Activated naive CD4-positive, alpha-beta T cell treated with anti-CD3 and anti-CD28 coated beads, Interleukin-2, amount 10 ng/mL, durations not matched to agents 7 days and 5 days (primary cell): Measurements from ENCODE around the gene FRMD5.

Experiments
- CTCF ChIA-PET: fragments of 350-600 bp; sonication (Branson Sonifier 250); formaldehyde crosslinking; loops from one replicate; lab custom pipeline; 2021; ENCODE audit warnings: antibody characterized with exemption; lab: Charles Lee
- DNase-seq: peaks from one replicate; pipeline ENCODE4 v3.0.0-alpha.2; 2020
- H3K27ac Mint-ChIP-seq: one replicate; pipeline ENCODE4 v1.8.0; 2021; ENCODE audit warnings: mild to moderate bottlenecking, moderate library complexity, mixed read lengths
- H3K27me3 Mint-ChIP-seq: one replicate; pipeline ENCODE4 v1.8.0; 2021; ENCODE audit warnings: mild to moderate bottlenecking, mixed read lengths
- H3K36me3 Mint-ChIP-seq: one replicate; pipeline ENCODE4 v1.8.0; 2021; ENCODE audit warnings: mixed read lengths
- H3K4me1 Mint-ChIP-seq: one replicate; pipeline ENCODE4 v1.8.0; 2021; ENCODE audit warnings: mixed read lengths
- H3K4me3 Mint-ChIP-seq: one replicate; pipeline ENCODE4 v1.8.0; 2021; ENCODE audit warnings: mild to moderate bottlenecking, moderate library complexity, mixed read lengths
- H3K9me3 Mint-ChIP-seq: one replicate; pipeline ENCODE4 v1.8.0; 2021; ENCODE audit warnings: mixed read lengths

FRMD5 gene

DNA sequence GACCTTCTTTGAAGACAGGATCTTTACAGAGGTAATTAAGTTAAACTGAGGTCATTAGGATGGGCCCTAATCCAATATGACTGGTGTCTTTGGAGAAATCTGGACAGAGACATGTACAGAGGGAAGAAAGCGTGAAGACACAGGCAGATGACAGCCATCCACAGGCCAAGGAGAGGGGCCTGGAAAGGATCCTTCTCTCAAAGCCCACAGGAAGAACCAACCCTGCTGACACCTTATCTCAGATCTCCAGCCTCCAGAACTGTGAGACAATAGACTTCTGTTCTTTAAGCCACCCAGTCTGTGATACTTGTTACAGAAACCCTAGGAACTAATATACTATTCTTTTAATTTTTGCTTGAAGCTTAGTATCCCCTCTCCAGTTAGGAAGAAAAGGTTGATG is 294.1 kb downstream of the FRMD5 start:
- CTCF ChIA-PET: interaction anchor here (1.3 to 4.1 kb wide), 2 partner anchors 10 to 164 kb away, joined by 3 to 62 read pairs; no protein-coding TSS in a partner anchor
- Mint-ChIP-seq H3K27me3 (no peaks in the 10 kb centered on the region), H3K4me1 (peaks cover 2% of the 10 kb centered on the region), H3K27ac (no peak overlapping the region), H3K9me3 (no peaks in the 10 kb centered on the region), H3K4me3 (no peak overlapping the region), H3K36me3 (no peaks in the 10 kb centered on the region)
- no peak for DNase-seq

GRCh38 chr15:43899928-43900327 is 295.1 kb downstream of the FRMD5 start:
- DNase-seq: no peak
- H3K9me3 Mint-ChIP-seq: no peaks in the 10 kb centered on the region
- H3K27ac Mint-ChIP-seq: no peak overlapping the region
- H3K4me3 Mint-ChIP-seq: no peak overlapping the region
- no peaks in the 10 kb centered on the region for H3K27me3 Mint-ChIP-seq
- peaks cover 2% of the 10 kb centered on the region for H3K4me1 Mint-ChIP-seq
- CTCF ChIA-PET: interaction anchor here (0.7 to 1.7 kb wide), 2 partner anchors 9 to 166 kb away, joined by 3 to 7 read pairs; no protein-coding TSS in a partner anchor
- H3K36me3 Mint-ChIP-seq: no peaks in the 10 kb centered on the region

DNA sequence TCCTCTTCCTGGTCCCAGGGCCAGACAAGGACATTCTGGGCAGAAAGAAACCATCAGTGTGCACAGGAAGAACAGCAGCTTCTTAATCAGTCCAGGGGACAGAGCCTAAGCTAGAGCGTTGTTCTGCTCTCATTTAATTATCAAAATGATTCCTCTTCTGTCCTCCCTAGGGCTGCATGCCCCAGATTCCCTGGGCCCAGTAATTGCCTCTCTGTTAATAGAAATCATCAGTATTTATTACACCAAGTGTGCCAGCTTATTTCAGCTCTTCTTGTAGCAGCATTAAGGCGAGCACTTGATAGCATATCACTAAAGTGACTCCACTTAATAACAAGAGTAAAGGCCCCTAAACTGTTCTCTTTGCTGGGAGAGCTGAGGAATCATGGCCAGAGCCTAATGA is 296.2 kb downstream of the FRMD5 start:
- DNase-seq: no peak
- no peaks in the 10 kb centered on the region for H3K36me3 Mint-ChIP-seq
- H3K9me3 Mint-ChIP-seq: no peaks in the 10 kb centered on the region
- CTCF ChIA-PET: interaction anchor here (1.7 kb wide), 1 partner anchor 167 kb away, joined by 7 read pairs; no protein-coding TSS in a partner anchor
- no peaks in the 10 kb centered on the region for H3K27me3 Mint-ChIP-seq
- no peak overlapping the region for H3K27ac Mint-ChIP-seq
- no peak overlapping the region for H3K4me3 Mint-ChIP-seq
- H3K4me1 Mint-ChIP-seq: peaks cover 1% of the 10 kb centered on the region

- H3K4me1 Mint-ChIP-seq: no peaks in the 10 kb centered on the region
- no peak overlapping the region for H3K27ac Mint-ChIP-seq
- no peaks in the 10 kb centered on the region for H3K9me3 Mint-ChIP-seq
- no peaks in the 10 kb centered on the region for H3K27me3 Mint-ChIP-seq
- CTCF ChIA-PET: interaction anchor here (0.6 kb wide), 1 partner anchor 31 kb away, joined by 3 read pairs; no protein-coding TSS in a partner anchor
- no peaks in the 10 kb centered on the region for H3K36me3 Mint-ChIP-seq
- DNase-seq: no peak
- H3K4me3 Mint-ChIP-seq: no peak overlapping the region
These were observed 298.5 kb downstream of the FRMD5 start for GRCh38 chr15:43896543-43896942.

DNA sequence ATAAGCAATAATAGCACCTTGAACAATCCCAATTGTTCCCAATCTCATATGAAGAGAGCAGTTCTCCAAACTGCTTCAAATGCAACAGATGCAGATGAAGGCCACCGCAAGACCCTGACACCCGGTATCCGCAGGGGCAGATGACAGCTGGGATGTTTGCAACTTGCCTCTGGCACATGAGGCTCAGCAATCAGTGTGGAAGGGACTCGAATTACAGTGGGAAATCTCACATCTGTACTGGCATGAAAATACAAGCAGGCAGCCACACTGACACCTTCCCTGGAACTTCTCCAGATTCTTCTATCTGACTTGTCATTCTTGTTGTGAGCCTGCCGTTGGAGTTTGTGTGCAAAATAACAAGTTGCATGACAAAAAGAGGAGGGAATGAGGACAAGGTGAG is 299.5 kb downstream of the FRMD5 start:
- Mint-ChIP-seq H3K27me3 (no peaks in the 10 kb centered on the region), H3K36me3 (no peaks in the 10 kb centered on the region), H3K27ac (no peak overlapping the region), H3K9me3 (no peaks in the 10 kb centered on the region), H3K4me1 (no peaks in the 10 kb centered on the region), H3K4me3 (no peak overlapping the region)
- no peak for DNase-seq
- CTCF ChIA-PET: interaction anchor here (0.8 to 1.0 kb wide), 2 partner anchors 12 to 14 kb away, joined by 3 to 4 read pairs; no protein-coding TSS in a partner anchor

DNA sequence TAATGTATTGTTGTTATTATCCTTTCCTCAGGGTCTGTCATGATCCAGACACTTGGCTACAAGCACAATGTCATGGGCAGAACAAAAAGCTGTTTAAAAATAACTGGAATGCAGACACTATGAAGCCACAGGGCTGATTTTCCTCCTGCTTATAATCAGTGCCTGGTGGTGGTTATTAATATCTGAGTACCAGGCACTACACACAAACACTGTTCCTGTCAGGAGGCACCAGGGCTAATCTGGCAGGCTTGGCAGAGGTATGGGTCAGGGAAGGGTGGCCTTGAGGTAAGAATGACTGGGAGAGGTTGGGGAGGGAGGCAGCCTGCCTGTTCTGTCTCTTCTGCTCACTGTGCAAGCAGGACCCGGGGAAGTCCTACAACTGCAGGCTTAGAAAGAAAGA is 301.1 kb downstream of the FRMD5 start:
- no peaks in the 10 kb centered on the region for H3K27me3 Mint-ChIP-seq
- peaks cover 2% of the 10 kb centered on the region for H3K36me3 Mint-ChIP-seq
- no peak for DNase-seq
- no peak overlapping the region for H3K4me3 Mint-ChIP-seq
- CTCF ChIA-PET: no interaction called here
- H3K9me3 Mint-ChIP-seq: no peaks in the 10 kb centered on the region
- no peak overlapping the region for H3K27ac Mint-ChIP-seq
- H3K4me1 Mint-ChIP-seq: no peaks in the 10 kb centered on the region

DNA sequence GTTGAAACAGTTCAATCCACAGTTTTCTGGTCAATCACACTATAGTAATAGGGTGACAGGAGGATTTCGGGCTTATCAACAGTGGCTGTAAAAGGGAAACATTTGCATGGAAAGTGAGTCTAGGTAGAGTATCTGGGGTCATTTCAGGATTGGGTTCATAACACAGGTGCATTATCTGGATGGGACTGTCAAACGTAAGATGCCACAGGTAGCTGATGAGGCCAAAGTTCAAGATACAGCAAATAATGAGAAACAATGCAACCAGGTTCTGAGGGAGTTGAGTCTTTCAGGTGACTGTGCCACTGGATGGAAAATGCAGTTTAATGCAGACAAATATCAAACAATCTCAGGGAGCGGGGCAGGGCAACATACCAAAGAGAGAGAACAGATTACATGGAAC is 306.0 kb downstream of the FRMD5 start:
- CTCF ChIA-PET: interaction anchor here (2.4 kb wide), 1 partner anchor 14 kb away, joined by 6 read pairs; no protein-coding TSS in a partner anchor

DNA sequence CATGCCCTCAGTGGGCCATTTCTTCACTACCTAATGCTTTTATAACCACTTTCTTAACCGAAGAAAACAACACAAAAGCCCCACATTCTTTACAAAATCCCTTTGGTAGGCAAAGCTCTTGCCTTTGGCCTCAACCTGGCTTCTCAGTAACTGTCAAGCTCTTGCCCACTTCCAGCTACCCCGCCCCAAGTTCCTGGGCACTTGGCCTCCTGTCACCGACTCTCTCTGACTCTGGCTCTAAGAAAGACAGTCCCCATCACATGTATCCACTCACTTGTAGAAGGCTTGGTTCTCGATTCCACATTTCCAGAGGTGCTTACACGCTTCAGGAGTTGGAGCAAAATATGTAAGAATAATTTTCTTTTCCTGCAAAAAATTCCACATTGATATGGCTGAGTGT is 307.2 kb downstream of the FRMD5 start:
- Mint-ChIP-seq H3K27me3 (no peaks in the 10 kb centered on the region), H3K27ac (no peak overlapping the region), H3K36me3 (peaks cover 23% of the 10 kb centered on the region), H3K4me1 (no peaks in the 10 kb centered on the region), H3K4me3 (no peak overlapping the region), H3K9me3 (no peaks in the 10 kb centered on the region)
- CTCF ChIA-PET: no interaction called here
- DNase-seq: no peak

More for the DNA sequence above, 306.0 kb downstream of the FRMD5 start:
- no peaks in the 10 kb centered on the region for H3K27me3 Mint-ChIP-seq
- H3K27ac Mint-ChIP-seq: no peak overlapping the region
- DNase-seq: no peak
- no peak overlapping the region for H3K4me3 Mint-ChIP-seq
- H3K36me3 Mint-ChIP-seq: peaks cover 15% of the 10 kb centered on the region
- H3K9me3 Mint-ChIP-seq: no peaks in the 10 kb centered on the region
- no peaks in the 10 kb centered on the region for H3K4me1 Mint-ChIP-seq

- no peaks in the 10 kb centered on the region for H3K4me1 Mint-ChIP-seq
- H3K27me3 Mint-ChIP-seq: no peaks in the 10 kb centered on the region
- no peaks in the 10 kb centered on the region for H3K9me3 Mint-ChIP-seq
- CTCF ChIA-PET: no interaction called here
- no peak overlapping the region for H3K4me3 Mint-ChIP-seq
- H3K36me3 Mint-ChIP-seq: peaks cover 33% of the 10 kb centered on the region
- no peak for DNase-seq
- H3K27ac Mint-ChIP-seq: no peak overlapping the region
These were observed 308.5 kb downstream of the FRMD5 start for GRCh38 chr15:43886558-43886957.

DNA sequence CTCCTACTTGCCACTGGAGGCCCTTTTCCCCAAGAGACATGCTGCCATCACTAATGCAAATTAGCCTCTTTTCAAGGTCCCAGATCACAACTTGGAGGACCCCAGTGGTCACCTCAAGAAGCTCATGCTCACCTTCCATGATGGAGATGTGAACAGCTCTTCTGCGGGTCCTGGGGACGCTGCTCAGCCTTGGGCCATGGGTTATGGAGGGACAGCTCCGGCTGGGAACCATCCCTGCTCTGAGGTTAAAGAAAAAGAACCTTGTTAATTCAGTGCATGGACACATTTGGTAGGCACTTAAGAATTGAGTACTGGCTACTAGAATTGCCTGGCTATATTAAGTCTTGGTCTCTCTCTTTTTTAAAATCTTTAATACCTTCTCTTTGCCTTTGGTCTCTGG is 311.5 kb downstream of the FRMD5 start:
- H3K4me3 Mint-ChIP-seq: no peak overlapping the region
- CTCF ChIA-PET: interaction anchor here (1.3 kb wide), 1 partner anchor 12 kb away, joined by 3 read pairs; no protein-coding TSS in a partner anchor

DNA sequence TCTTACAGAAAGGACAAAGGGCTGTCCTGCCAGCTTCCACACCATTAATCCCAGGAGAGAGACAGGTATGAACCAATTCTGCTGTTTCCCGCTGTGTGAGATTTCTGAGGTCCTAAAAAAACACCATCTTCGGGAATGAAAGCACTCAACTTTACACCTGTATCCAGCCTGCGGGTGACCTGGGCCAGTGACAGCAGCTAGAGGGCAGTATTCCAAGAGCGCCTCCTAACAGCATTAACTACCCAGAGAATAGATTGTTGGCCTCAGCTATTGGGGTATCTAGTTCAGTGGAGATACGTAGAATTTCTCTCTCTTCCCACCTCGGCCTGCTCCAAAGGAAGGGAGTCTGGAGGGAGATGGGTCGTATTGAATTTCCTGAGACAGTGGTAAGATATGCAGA is 313.1 kb downstream of the FRMD5 start:
- no peak overlapping the region for H3K4me3 Mint-ChIP-seq
- H3K9me3 Mint-ChIP-seq: no peaks in the 10 kb centered on the region
- H3K27ac Mint-ChIP-seq: no peak overlapping the region
- H3K36me3 Mint-ChIP-seq: peaks cover 46% of the 10 kb centered on the region
- H3K4me1 Mint-ChIP-seq: no peaks in the 10 kb centered on the region
- no peaks in the 10 kb centered on the region for H3K27me3 Mint-ChIP-seq
- CTCF ChIA-PET: interaction anchor here (0.9 to 1.8 kb wide), 5 partner anchors 8 to 21 kb away, joined by 3 to 7 read pairs (median 3); no protein-coding TSS in a partner anchor
- DNase-seq: peak; percentile 24

More for the DNA sequence above, 311.5 kb downstream of the FRMD5 start:
- no peaks in the 10 kb centered on the region for H3K4me1 Mint-ChIP-seq
- peaks cover 43% of the 10 kb centered on the region for H3K36me3 Mint-ChIP-seq
- H3K27ac Mint-ChIP-seq: no peak overlapping the region
- H3K27me3 Mint-ChIP-seq: no peaks in the 10 kb centered on the region
- no peaks in the 10 kb centered on the region for H3K9me3 Mint-ChIP-seq
- DNase-seq: no peak

- Mint-ChIP-seq H3K27ac (no peak overlapping the region), H3K4me1 (no peaks in the 10 kb centered on the region), H3K36me3 (peaks cover 51% of the 10 kb centered on the region), H3K9me3 (no peaks in the 10 kb centered on the region), H3K27me3 (no peaks in the 10 kb centered on the region), H3K4me3 (no peak overlapping the region)
- CTCF ChIA-PET: interaction anchor here (0.9 to 1.8 kb wide), 6 partner anchors 9 to 21 kb away, joined by 3 to 7 read pairs (median 4); no protein-coding TSS in a partner anchor
- no peak for DNase-seq
These were observed 313.8 kb downstream of the FRMD5 start for GRCh38 chr15:43881245-43881644.

DNA sequence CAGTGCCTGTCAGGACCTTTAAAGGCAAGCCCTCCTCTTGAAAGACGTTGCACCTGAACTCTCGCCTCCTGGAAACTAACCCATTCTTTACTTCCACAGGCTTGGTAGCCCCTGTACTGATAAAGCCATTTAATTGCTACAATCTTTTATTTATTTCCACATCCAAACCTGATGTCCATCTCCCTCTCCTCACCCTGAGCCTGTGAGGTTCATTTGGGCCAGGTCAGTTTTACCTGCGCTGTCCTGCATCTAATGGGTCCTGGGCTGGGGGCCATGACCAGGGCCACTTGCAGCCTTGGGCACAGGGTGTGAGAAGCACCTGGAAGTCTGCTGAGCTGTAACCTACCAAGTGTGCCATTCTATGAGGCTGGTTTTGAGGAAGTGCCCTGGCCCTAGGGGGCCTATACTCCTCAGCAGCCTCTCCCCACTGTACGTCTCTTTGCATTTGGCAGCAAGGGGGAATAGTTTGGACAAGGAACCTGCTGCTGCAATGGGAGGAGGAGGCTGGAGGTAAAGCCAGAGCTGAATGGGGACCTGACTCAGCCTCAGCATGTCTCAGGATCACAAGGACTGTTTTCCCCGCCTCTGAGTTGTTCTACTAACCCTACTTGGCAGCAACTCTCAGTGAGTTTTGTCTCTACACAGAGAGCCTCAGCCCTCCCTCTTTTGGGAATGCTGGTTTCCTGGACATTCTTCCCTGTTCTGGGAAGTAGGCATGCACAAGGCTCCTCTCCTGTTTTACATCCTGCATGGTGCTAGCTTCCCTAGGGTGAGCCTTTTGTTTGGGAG is 314.5 kb downstream of the FRMD5 start:
- Mint-ChIP-seq H3K4me1 (no peaks in the 10 kb centered on the region), H3K36me3 (peaks cover 54% of the 10 kb centered on the region)
- DNase-seq: no peak

GRCh38 chr15:43879386-43880355 is 315.4 kb downstream of the FRMD5 start:
- Mint-ChIP-seq H3K4me1 (no peaks in the 10 kb centered on the region), H3K9me3 (no peaks in the 10 kb centered on the region), H3K27ac (no peak overlapping the region), H3K27me3 (no peaks in the 10 kb centered on the region), H3K36me3 (peaks cover 52% of the 10 kb centered on the region), H3K4me3 (no peak overlapping the region)
- no peak for DNase-seq
- CTCF ChIA-PET: no interaction called here

More for the DNA sequence above, 314.5 kb downstream of the FRMD5 start:
- Mint-ChIP-seq H3K27ac (no peak overlapping the region), H3K4me3 (no peak overlapping the region), H3K9me3 (no peaks in the 10 kb centered on the region), H3K27me3 (no peaks in the 10 kb centered on the region)
- CTCF ChIA-PET: interaction anchor here (1.0 to 1.8 kb wide), 4 partner anchors 8 to 22 kb away, joined by 3 to 7 read pairs (median 5); no protein-coding TSS in a partner anchor
